SKM-1 (cell line): ENCODE measurements around the gene TOR4A.
"Not testable (repeated sequence)": the region's sequence is repeated elsewhere in the genome, so short reads cannot be mapped to it uniquely, and the experiment has no call there.

Experiments
- DNase-seq: peaks from one replicate; lab custom pipeline; 2025; ENCODE audit not compliant: unreplicated experiment; lab: John Stamatoyannopoulos, UW

Gene TOR4A

DNA sequence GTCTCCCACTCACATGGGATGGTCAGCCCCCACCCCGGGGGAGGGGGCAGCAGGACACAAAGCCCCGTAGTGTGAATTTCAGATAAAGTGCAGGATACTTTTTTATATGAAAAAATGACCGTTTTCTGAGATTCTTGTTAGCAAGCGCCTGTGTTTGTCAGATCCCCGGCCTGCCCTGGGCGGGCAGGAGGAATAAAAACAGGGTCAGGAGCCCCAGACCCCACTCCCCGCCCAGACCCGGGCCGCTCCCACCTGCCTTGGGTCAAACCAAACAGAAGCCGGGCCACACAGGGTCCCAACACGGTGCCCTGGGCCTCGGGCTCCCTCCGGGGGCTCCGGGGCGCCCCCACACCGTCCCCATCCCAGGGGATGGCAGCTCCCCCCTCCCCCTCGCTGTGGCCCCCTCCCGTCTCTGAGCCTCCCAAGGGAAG, 38.1 kb downstream of the TOR4A start:
- no peak for DNase-seq

DNA sequence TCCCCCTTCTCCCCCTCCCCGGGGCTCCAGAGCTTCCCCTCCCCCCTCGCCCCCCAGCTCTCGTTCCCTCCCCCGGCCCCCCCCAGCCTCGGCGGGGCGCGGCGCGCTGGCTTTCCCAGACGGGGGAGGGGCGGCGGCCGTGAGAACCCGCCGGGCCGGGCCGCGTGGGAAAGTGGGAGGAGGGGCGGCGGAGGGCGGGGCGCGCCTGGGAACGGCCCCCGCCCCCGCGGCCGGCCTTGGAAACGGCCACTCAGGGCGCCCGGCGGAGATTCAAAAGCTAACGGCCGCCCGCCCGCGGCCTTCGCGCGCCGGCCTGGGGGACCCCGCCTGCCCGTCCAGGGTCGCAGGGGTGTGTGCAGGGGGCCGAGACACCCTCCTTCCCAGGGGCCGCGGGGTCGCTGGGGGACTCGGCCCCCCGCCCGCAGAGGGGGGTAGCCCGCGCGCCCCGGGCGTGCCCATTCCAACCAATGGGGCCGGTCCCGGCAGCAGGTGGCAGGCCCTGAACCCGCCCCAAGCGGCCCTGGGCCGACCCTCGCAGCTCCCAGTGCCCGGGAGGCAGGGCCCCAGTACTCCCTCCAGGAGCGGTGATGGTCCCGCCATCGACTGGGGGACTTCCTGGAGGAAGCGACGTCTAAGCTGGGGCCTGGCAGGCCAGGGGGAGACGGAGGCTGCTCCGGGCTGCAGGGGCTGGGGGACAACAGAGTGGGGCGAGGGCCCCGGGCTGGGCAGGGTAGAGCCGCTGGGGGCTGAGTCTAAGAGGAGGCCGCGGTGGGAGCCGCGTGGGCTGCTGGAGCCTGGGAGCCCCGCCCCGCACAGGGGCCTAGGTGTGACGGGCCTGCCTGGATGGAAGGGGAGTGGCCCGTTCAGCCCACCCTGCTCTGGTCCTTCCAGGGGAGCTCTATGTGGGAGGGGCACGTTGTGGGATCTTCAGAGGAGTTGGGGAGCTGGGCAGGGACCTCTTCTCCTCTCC, 38.8 kb downstream of the TOR4A start:
- no peak for DNase-seq

DNA sequence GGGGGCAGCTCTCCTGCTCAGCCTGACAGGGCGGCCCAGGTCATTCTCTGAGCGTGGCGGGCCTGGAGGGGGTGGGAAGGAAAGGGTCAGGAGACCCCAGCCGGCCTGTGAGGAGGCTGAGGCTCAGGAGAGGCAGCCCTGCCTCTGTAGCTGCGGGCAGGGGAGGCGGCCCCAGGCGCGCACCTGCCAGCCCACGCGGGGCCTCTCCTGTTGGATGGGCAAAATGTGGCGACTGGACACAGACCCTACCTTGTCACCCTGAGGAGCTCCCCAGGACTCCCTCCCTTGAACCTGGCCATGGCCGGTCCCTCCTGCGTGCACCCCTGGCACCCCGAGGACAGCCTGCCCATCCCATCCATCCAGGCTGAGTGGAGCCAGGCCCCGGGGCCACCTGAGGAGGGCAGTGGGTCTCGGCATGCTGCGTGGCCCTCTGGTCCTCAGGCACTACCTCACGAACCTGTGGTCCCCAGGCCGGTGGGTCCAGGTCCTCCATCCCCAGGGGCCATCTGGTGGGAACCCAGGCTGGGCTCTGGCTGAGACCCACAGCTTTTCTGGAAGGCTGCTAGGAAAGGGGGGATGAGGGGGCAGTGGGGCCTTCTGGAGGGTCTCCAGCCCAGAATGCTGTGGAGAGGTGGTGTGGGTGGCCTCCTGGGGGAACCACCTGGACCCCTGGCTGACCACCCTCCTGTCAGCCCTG, 39.6 kb downstream of the TOR4A start:
- DNase-seq: no peak

DNA sequence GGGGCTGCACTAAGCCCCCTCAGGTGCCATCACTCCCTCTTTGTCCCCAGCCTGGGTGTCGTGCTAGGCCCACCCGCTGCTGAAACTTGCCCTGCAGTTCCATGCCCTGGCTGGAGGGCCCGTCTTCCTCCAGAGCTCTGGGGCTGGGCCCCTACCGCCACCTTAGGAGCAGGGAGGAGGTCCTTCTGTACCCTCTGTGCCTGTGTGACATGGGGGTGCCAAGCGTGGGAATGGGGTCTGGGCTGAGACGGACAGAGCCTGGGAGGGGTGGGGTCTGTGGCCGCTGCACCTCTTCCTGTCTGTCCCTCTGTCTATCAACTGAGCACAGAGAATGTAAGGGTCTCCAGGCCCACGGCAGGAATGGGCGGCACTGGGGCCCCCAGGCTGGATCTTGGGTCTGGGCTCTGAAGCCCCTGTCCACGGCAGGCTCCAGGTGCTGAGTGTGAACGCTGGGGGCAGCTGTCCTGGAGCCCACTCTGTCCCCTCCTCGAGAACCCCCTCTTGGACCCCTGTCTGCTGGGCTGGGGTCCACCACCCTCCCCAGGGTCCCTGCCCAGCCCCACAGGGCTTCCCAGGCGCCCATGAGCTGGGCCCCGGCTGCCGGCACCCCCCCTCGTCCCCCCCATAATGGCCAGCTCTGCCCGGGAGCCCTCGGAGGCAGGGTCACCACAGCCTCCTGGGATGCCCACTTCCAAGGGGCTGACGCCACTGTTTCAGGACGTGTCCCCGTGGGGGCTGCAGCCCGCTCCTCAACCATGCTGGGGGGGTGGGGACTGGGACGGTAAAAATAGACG, 40.4 kb downstream of the TOR4A start:
- DNase-seq: no peak

DNA sequence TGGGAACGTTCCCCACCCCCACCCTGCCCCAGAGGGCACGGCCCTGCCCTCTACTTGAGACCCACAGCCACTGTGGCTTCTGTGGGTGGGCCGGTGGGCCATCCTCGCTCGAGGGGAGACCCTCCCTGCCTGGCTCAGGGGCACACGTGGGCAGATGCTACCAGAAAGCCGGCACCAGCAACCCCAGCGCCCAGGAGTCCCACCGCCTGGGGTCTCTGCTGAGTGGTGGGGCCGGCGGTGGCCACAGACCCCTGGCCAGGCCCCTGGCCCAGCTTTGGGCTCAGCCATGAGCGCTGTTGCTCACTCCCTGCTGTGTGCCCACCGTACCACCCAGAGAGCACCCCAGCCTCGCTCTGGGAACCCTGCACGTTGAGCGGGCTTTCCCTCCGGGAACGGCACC, 41.1 kb downstream of the TOR4A start:
- DNase-seq: no peak

DNA sequence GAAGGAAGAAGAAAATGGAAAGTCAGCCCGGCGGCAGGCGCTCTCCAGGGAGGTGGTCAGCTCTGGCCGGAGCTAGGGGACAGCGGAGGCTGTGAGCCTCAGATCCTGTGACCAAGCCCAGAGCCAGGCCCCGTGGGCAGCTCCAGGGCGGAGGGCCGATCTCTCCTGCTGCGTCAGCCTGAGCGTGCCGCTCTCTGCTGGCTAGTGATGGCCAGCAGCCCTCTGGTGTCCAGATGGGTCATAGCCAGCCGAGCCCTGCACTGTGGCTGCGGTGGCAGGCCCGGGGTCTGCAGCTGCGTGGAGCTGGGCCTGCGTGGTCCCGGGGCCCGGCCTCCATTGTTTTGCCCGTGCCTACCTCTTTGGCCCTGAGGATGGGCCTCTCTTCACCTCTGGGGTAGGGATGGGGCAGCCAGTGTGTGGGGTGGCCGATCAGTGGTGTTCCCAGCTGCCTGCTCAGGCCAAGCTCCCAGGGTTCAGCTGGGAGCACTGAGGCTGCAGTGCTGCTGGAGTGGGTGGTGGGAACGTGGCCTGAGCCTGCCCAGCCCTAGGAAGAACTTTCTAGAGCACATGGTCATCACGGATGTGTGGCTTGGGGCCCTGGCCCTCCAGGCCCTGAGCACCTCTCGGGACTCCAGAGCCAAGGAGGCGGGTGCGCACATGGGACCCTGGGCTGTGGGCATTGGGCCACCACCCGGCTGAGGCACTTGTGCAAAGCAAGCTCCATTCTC, 41.6 kb downstream of the TOR4A start:
- DNase-seq: no peak

DNA sequence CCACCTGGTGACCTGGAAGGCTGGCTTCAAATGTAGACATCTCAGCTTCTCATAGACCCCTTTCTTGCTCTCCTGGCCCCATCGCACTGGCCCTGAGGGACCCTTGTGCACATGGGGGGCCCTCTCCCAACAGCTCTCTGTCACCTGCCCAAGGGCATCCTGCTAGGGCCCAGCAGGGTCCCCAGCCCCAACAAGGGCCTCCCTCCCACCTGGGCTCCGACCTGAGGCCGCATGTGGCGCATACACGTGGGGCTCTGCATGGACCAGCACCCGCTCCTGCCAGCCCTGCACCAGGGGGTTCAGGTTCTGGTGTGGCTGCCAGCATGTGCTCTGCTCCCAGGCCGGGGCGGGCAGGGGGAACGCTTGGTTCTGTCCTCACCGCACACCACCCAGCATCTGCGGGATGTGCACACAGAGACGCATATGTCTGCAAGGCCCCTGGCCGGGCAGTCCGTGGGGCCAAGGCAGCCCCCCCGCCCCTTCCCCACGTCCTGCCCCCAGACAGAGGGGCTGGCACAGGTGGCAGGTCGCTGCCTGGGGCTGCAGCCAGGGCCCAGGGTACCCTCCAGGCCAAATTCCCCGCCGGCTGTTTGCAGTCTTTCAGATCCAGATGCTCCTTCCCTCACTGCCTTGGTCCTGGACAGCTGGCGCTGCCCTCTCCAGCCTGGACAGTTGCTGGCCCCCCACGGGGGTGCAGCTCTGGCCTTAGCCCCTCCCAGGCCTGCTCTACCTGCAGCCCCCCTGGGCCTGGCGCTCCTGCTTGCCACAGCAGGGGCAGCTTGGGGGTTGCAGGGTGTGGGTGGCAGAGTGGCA, 42.4 kb downstream of the TOR4A start:
- no peak for DNase-seq

DNA sequence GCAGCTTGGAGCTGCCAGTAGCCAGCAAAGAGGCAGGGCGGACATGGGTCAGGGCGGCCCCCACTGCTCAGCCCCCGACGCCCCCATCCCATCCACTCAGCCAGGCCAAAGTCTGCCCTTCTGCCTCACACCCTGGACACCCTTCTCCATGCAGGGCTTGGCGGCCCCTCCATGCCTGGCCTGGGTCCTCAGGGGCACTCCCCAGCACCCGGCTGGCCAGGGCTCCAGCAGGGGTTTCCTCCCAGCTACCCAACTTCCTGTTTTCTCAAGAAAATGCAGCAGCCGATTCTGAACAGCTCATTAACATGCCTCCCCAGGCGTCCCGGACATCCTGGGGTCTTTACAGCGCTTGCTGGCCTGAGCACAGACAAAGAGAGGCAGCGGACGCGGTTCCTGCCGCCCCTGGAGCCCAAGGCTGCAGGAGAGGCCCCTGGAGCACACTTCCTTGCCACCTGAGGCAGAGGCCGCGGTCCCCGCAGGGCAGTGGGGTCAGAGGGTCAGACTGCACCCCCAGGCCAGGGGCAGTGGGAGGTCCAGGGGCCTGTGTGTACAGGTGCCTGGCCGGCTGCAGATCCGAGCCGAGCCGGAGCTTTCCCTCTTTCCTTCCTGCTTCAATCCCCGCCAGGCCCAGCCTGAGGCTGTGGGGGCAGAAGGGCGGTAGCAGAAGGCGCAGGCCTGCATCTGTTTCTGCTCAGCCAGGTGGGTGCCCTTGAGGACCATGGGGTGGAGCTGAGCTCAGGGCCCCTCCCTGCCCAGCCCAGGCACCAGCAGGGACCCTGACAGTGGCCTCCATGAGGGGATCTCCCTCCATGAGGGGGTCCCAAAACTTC, 43.2 kb downstream of the TOR4A start:
- DNase-seq: peak; percentile 32

DNA sequence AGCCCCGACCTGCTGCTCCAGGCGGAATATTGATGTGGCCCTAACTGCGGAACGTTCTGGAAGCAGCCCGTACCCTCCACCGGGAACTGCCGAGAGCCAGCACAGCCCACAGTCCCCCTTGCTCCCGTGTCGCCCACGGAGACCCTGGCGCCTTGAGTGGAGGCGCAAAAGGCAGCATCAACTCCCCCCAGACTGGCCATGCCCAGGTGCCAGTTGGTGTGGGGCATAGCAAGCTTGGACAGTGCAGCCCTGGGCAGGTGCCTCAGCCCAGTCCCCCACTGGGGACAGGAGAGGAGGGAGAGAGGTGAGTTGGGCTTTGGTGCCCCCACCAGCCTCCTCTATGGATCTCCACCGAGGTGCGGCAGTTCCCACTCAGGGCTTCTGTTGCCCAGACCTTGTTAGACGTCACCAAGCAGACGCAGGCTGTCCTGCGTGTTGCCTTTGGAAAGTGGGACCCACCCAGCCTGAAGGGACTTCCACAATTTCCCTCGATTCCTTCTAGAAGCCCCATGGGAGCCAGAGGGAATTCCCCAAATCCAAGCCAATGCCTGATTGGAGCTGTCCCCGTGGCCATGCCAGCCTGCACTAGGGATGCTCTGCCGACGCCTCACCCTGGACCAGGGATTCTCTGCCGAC, 44.3 kb downstream of the TOR4A start:
- no peak for DNase-seq

DNA sequence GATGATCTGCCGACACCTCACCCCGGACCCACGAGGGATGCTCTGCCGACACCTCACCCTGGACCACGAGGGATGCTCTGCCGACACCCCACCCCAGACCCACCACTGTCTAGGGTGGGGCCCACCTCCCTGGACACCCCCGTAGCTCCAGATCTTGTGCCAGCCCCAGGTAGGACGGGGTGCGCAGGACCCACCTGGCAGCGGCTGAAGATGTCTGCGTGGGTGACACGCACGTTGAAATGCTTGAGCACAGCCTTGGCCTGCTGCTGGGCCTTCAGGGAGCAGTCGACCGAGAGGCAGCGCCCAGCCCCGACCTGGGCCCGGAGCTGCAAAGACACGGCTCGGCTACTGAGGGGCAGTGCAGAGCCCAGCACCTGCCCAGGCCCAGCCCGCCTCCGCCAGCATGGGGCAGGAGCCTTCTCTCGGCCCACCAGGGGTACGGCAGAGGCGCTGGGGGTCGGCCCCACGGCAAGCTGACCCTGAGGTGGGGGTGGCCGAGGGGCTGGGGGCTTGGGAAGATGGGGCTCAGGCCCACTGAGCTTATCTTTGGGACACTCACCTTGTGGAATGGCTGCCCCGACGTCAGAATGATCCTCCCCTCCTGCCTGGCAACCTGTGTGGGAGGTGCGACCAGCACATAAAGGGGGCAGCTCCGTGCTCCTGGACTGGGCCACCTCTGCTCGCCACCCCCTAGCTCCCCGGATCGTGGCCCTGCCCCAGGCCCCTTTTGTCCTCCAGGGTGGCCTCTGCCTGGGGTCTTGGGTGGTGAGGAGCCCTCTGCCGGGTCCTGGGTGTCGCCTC, 46.2 kb downstream of the TOR4A start:
- DNase-seq: no peak

DNA sequence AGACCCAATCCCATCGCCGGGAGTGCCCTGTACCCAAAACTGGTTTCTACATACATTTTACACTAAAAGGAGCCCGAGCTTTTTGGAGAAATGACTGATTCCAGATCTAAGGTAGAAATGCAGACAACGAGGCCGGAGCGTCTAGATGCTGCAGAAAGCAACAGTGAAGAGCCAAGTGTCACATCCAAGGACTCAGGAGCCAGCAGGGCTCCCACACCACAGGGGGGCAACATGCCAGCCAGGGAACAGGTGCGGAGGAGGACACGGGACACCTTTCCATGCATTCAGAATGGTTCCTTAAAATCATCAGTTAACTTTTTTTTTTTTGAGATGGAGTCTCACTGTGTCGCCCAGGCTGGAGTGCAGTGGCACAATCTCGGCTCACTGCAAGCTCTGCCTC, 47.6 kb downstream of the TOR4A start:
- DNase-seq: no peak

DNA sequence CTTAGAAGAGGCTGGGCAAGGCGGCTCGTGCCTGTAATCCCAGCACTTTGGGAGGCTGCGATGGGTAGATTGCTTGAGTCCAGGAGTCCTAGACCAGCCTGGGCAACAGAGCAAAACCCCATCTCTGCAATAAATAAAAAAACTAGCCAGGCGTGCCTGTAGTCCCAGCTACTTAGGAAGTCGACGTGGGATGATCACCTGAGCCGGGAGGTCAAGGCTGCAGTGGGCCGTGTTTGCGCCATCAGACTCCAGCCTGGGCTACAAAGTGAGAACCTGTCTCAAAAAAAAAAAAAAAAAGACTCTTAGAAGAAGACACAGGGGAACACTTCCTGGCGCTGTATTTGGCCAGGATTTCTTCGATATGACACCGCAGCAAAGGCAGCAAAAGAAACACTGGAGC, 48.3 kb downstream of the TOR4A start:
- DNase-seq: no peak

DNA sequence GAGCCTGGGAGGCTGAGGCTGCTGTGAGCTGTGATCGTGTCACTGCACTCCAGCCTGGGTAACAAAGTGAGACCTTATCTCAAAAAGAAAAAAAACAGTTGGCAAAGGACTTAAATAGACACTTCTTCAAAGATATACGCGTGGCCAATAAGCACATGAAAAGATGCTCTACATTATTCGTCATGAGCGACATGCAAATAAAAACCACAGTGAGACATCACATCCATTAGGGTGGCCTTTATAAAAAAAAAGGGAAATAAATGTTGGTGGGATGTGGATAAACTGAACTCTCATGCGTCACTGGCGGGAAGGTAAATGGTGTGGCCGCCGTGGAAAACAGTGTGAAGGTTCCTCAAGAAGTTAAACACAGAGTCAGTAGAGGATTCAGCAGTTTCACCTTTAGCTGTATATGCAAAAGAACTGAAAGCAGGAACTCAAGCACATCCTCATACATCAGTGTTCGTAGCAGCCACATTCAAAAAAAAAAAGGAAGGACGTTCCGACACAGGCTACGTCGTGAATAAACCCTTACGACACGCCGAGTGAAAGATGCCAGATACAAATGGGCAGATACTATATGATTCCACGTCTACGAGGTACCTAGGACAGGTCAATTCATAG, 49.0 kb downstream of the TOR4A start:
- DNase-seq: no peak

DNA sequence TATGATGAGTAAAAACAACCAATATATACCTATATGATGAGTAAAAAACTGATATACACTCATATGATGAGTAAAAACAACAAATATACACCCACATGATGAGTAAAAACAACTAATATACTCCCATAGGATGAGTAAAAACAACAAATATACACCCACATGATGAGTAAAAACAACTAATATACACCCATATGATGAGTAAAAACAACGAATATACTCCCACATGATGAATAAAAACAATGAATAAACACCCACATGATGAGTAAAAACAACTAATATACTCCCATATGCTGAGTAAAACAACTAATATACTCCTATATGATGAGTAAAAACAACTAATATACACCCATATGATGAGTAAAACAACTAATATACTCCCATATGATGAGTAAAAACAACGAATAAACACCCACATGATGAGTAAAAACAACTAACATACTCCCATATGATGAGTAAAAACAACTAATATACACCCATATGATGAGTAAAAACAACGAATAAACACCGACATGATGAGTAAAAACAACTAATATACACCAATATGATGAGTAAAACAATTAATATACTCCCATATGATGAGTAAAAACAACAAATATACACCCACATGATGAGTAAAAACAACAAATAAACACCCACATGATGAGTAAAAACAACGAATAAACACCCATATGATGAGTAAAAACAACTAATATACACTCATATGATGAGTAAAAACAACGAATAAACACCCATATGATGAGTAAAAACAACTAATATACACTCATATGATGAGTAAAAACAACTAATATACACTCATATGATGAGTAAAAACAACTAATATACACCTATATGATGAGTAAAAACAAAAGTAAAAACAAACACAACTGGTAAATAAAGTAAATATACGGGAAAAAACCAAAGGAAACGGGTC, 50.4 kb downstream of the TOR4A start:
- DNase-seq: not testable (repeated sequence)

DNA sequence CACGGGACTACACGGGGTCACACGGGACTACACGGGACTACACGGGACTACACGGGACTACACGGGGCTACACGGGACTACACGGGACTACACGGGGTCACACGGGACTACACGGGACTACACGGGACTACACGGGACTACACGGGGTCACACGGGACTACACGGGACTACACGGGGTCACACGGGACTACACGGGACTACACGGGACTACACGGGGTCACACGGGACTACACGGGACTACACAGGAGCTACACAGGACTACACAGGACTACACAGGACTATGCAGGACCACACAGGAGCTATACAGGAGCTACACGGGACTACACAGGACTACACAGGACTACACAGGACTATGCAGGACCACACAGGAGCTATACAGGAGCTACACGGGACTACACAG, 52.1 kb downstream of the TOR4A start:
- not testable (repeated sequence) for DNase-seq

DNA sequence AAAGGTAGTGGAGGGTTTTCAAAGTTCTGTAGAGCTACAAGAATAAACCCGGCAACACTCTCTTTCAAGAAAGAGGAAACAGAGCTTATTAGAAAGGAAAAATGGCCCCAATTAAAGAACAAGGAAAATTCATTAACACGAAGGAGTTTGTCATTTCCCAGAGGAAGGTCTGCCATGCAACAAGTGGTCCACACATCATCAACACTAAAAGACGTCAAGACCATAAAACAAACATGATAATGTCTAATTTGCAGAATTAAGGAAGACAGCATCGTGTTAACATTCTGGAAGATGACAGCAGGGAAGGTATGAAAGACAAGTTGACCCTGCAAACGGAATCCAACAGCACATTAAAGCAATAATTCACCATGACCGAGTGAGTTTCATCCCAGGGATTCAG, 53.2 kb downstream of the TOR4A start:
- no peak for DNase-seq
